GM12878 (cell line): Measurements from ENCODE around the gene MAP6D1.

Experiments
- ATF3 ChIP-seq: IDR thresholded peaks from 2 replicates; pipeline ENCODE4 v1.6.1; 2011; ENCODE audit warnings: low read depth, mild to moderate bottlenecking, low read length, moderate library complexity, borderline replicate concordance; ENCODE audit errors: extremely low read depth
- BCL3 ChIP-seq: IDR thresholded peaks from 2 replicates; pipeline ENCODE4 v1.6.1; 2011; ENCODE audit warnings: borderline replicate concordance, low read depth, mild to moderate bottlenecking, moderate library complexity, low read length; ENCODE audit not compliant: insufficient read depth, poor library complexity, severe bottlenecking
- CTCF ChIP-seq, 3 experiments: IDR thresholded peaks in 2 of 3; conservative IDR thresholded peaks in 1 of 3; 2 replicates each; pipeline ENCODE4 v1.5.1; 2011; ENCODE audit warnings: low read depth in 3 of 3, low read length in 3 of 3, mild to moderate bottlenecking in 3 of 3, control low read depth in 2 of 3, moderate library complexity in 2 of 3, inconsistent platforms in 1 of 3, mixed read lengths in 1 of 3; ENCODE audit not compliant: control insufficient read depth in 2 of 3, insufficient read depth in 1 of 3; ENCODE audit errors: extremely low read depth in 1 of 3
- POLR2AphosphoS5 ChIP-seq: IDR thresholded peaks from 2 replicates; pipeline ENCODE4 v1.6.1; 2011; ENCODE audit warnings: mild to moderate bottlenecking, low read length, inconsistent platforms
- PRDM15 ChIP-seq: fragments of 450-650 bp; formaldehyde crosslinking; IDR thresholded peaks from 2 replicates; pipeline ENCODE4 v1.4.0; 2020; ENCODE audit warnings: mild to moderate bottlenecking, moderate library complexity
- ZNF687 ChIP-seq: fragments of 450-650 bp; IDR thresholded peaks from 2 replicates; pipeline ENCODE4 v1.6.1; 2017; ENCODE audit warnings: mild to moderate bottlenecking, moderate library complexity

GRCh38 chr3:183819831-183820230 lies 5.5 kb downstream of the MAP6D1 start:
- TF ChIP-seq PRDM15 (CRISPR knock-in tag) (no peak), POLR2AphosphoS5 (no peak), ZNF687 (no peak), BCL3 (no peak), ATF3 (no peak), CTCF (IDR thresholded peaks at IDR 0.05 in 2 of 3, conservative IDR thresholded peaks at IDR 0.05 in 1 of 3; ENCODE audit: control insufficient read depth in 2 of 3, extremely low read depth in 1 of 3, insufficient read depth in 1 of 3, low read depth in 3 of 3, low read length in 3 of 3) (no peak)
